GM21367 (cell line): Measurements from ENCODE around the gene TM7SF2.
A peak's percentile ranks its signal among the peaks of the same experiment; 100 is the strongest.
"Not testable (repeated sequence)": the region's sequence is repeated elsewhere in the genome, so short reads cannot be mapped to it uniquely, and the experiment has no call there.

ENCODE experiments used
- ATAC-seq: cut with Tn5 transposase; IDR thresholded peaks from one replicate; pipeline ENCODE4 v1.9.1; 2021; ENCODE audit not compliant: unreplicated experiment

Gene TM7SF2

GRCh38 chr11:65128182-65129145 is 16.8 kb downstream of the TM7SF2 start:
- ATAC-seq, result no peak

GRCh38 chr11:65129649-65130441 is 18.2 kb downstream of the TM7SF2 start:
- ATAC-seq, result no peak

- ATAC-seq, result no peak
Measured at GRCh38 chr11:65130631-65131416, 19.2 kb downstream of the TM7SF2 start.

- ATAC-seq, result no peak
Measured at GRCh38 chr11:65131417-65131776, 19.7 kb downstream of the TM7SF2 start.

- ATAC-seq, result no peak
Measured at GRCh38 chr11:65131895-65132237, 20.2 kb downstream of the TM7SF2 start.

- ATAC-seq, result no peak
Measured at GRCh38 chr11:65132238-65132987, 20.7 kb downstream of the TM7SF2 start.

GRCh38 chr11:65132988-65133700 is 21.5 kb downstream of the TM7SF2 start:
- no peak for ATAC-seq

- ATAC-seq, result no peak
Measured at GRCh38 chr11:65133724-65134123, 22.1 kb downstream of the TM7SF2 start.

- peak; percentile 40 for ATAC-seq
Measured at GRCh38 chr11:65134240-65134951, 22.7 kb downstream of the TM7SF2 start, which contains the start of gene SYVN1. Gene SYVN1, minus strand, starts transcription at chr11:65134519. Its CDS starts 918 bp downstream, at chr11:65133601.

GRCh38 chr11:65134952-65135632 is 23.4 kb downstream of the TM7SF2 start:
- ATAC-seq, result peak; percentile 59

- no peak for ATAC-seq
Measured at GRCh38 chr11:65135633-65136145, 24.0 kb downstream of the TM7SF2 start.

GRCh38 chr11:65136515-65137096 is 24.9 kb downstream of the TM7SF2 start:
- no peak for ATAC-seq

GRCh38 chr11:65141896-65142494 is 30.3 kb downstream of the TM7SF2 start:
- ATAC-seq, result no peak

- no peak for ATAC-seq
Measured at GRCh38 chr11:65147352-65148075, 35.8 kb downstream of the TM7SF2 start.

GRCh38 chr11:65148657-65149056 is 37.0 kb downstream of the TM7SF2 start:
- no peak for ATAC-seq

GRCh38 chr11:65150131-65150508 is 38.4 kb downstream of the TM7SF2 start:
- ATAC-seq, result not testable (repeated sequence)
